Stomach (tissue), 4 donors: ENCODE measurements around the gene CD48.

Experiments
- EP300 ChIP-seq: sonication (generic); formaldehyde crosslinking; IDR thresholded peaks from one replicate; pipeline ENCODE4 v1.6.1; 2017; ENCODE audit warnings: antibody characterized with exemption
- POLR2A ChIP-seq, 4 donors: fragments of 450-650 bp; IDR thresholded peaks; one replicate each; pipeline ENCODE4 v1.6.1; 2016; ENCODE audit warnings: antibody characterized with exemption in 4 of 4, control low read depth in 2 of 4, mild to moderate bottlenecking in 1 of 4, moderate library complexity in 1 of 4
- POLR2AphosphoS5 ChIP-seq, 3 donors: sonication (generic); formaldehyde crosslinking; IDR thresholded peaks; one replicate each; pipeline ENCODE4 v1.6.1; 2016; ENCODE audit warnings: antibody characterized with exemption in 3 of 3
- TF ChIP-seq, protein P1 (sequence below), 7 experiments: fragments of 450-650 bp in 4 of 7; fragments of 200-600 bp in 3 of 7; sonication (generic) in 3 of 7; IDR thresholded peaks; one replicate each; pipeline ENCODE4 v1.5.1; 2016 to 2019; ENCODE audit warnings: antibody characterized with exemption in 7 of 7, control low read depth in 2 of 7, mild to moderate bottlenecking in 1 of 7

DNA sequence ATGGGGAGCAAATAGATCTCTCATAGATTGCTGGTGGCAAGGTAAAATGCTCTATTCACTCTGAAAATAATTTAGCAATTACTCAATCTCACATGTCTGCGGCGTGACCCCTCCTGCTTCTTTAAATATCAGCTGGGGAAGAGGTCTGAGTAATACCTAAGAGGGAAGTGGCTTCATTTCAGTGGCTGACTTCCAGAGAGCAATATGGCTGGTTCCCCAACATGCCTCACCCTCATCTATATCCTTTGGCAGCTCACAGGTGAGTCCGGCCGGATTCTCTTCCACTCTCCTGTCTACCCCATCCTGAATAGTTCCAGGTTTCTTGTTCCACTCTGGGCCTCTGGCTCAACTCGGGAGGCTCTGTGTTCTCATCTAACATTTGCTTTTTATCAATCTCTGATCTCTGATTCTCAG lies 27.5 kb upstream of the CD48 start, which contains the start of gene SLAMF7:
- TF ChIP-seq, protein P1, sequence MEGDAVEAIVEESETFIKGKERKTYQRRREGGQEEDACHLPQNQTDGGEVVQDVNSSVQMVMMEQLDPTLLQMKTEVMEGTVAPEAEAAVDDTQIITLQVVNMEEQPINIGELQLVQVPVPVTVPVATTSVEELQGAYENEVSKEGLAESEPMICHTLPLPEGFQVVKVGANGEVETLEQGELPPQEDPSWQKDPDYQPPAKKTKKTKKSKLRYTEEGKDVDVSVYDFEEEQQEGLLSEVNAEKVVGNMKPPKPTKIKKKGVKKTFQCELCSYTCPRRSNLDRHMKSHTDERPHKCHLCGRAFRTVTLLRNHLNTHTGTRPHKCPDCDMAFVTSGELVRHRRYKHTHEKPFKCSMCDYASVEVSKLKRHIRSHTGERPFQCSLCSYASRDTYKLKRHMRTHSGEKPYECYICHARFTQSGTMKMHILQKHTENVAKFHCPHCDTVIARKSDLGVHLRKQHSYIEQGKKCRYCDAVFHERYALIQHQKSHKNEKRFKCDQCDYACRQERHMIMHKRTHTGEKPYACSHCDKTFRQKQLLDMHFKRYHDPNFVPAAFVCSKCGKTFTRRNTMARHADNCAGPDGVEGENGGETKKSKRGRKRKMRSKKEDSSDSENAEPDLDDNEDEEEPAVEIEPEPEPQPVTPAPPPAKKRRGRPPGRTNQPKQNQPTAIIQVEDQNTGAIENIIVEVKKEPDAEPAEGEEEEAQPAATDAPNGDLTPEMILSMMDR (IDR thresholded peaks at IDR 0.05), result no peak
- TF ChIP-seq POLR2A (IDR thresholded peaks at IDR 0.05) (no peak), EP300 (no peak), POLR2AphosphoS5 (IDR thresholded peaks at IDR 0.05) (peak in 1 of 3 donors; percentile 23)
